OCI-LY7 (cell line): ENCODE measurements around the gene AFG1L. TPM values are rescaled to one million over a fixed set of nuclear protein-coding genes. Genes with fewer than 3 reads are reported as not detected.
"Not testable (repeated sequence)": the region's sequence is repeated elsewhere in the genome, so short reads cannot be mapped to it uniquely, and the experiment has no call there.

Experiments used
- BruUV-seq: library from RNA; stranded (reverse); fragments of 400-500 nt; replicated peaks from 2 replicates; lab custom pipeline; 2021; lab: Mats Ljungman, UMichigan
- CTCF ChIA-PET: fragments of 300-600 bp; sonication (Branson Sonifier 250); formaldehyde crosslinking; loops from one replicate; lab custom pipeline; 2022; ENCODE audit warnings: antibody characterized with exemption; ENCODE audit not compliant: unreplicated experiment; lab: Charles Lee
- POLR2A ChIA-PET: fragments of 300-600 bp; sonication (Branson Sonifier 250); formaldehyde crosslinking; loops from one replicate; lab custom pipeline; 2022; ENCODE audit warnings: antibody characterized with exemption; lab: Charles Lee
- DNase-seq: peaks from one replicate; pipeline ENCODE4 v3.0.0-alpha.2; 2015; ENCODE audit warnings: low spot score
- H2AFZ ChIP-seq: fragments of 200-600 bp; sonication (generic), shearing (Covaris generic); 2 replicates; pipeline ENCODE4 v1.6.1; 2014; ENCODE audit warnings: mild to moderate bottlenecking, antibody characterized with exemption, low read length, moderate library complexity
- H3K27ac ChIP-seq: fragments of 200-600 bp; sonication (generic); 2 replicates; pipeline ENCODE4 v1.5.1; 2014; ENCODE audit warnings: mixed run types, low read depth, mild to moderate bottlenecking, moderate library complexity, low read length, inconsistent platforms; ENCODE audit not compliant: poor library complexity, severe bottlenecking
- H3K36me3 ChIP-seq: fragments of 200-600 bp; sonication (generic); 2 replicates; pipeline ENCODE4 v1.6.1; 2014; ENCODE audit warnings: mild to moderate bottlenecking, antibody characterized with exemption, low read length, moderate library complexity, mixed read lengths; ENCODE audit not compliant: insufficient read depth
- H3K4me1 ChIP-seq: fragments of 200-600 bp; sonication (generic); 2 replicates; pipeline ENCODE4 v1.5.1; 2014; ENCODE audit warnings: mild to moderate bottlenecking, low read length; ENCODE audit not compliant: insufficient read depth, poor library complexity, severe bottlenecking
- H3K4me2 ChIP-seq: fragments of 200-600 bp; sonication (generic); 2 replicates; pipeline ENCODE4 v1.6.1; 2014; ENCODE audit warnings: mild to moderate bottlenecking, low read length
- H3K4me3 ChIP-seq: fragments of 200-600 bp; sonication (generic); 2 replicates; pipeline ENCODE4 v1.5.1; 2014; ENCODE audit warnings: mild to moderate bottlenecking, low read depth, low read length; ENCODE audit not compliant: poor library complexity, severe bottlenecking
- H3K79me2 ChIP-seq: fragments of 200-600 bp; sonication (generic); 2 replicates; pipeline ENCODE4 v1.6.1; 2016; ENCODE audit warnings: low read depth, mild to moderate bottlenecking, low read length, moderate library complexity, mixed read lengths; ENCODE audit not compliant: insufficient read depth
- H3K9me2 ChIP-seq: fragments of 200-600 bp; sonication (generic); 2 replicates; pipeline ENCODE4 v1.6.1; 2016; ENCODE audit warnings: mild to moderate bottlenecking, low read length, mixed read lengths; ENCODE audit not compliant: insufficient read depth
- H3K9me3 ChIP-seq: fragments of 200-600 bp; sonication (generic); 2 replicates; pipeline ENCODE4 v1.6.1; 2014; ENCODE audit warnings: mild to moderate bottlenecking, mixed run types, low read length, mixed read lengths
- H4K20me1 ChIP-seq: fragments of 200-600 bp; sonication (generic); 2 replicates; pipeline ENCODE4 v1.6.1; 2014; ENCODE audit warnings: mild to moderate bottlenecking, antibody characterized with exemption, low read length, moderate library complexity, mixed read lengths; ENCODE audit not compliant: insufficient read depth
- CTCF ChIP-seq: fragments of 200-600 bp; sonication (generic); conservative IDR thresholded peaks from 2 replicates; pipeline ENCODE4 v1.5.1; 2014; ENCODE audit warnings: mild to moderate bottlenecking, antibody characterized with exemption, low read length, moderate library complexity, mixed read lengths
- EZH2phosphoT487 ChIP-seq: fragments of 200-600 bp; sonication (generic); IDR thresholded peaks from 2 replicates; pipeline ENCODE4 v1.6.1; 2018; ENCODE audit warnings: low read depth, borderline replicate concordance, mild to moderate bottlenecking, mixed run types, antibody characterized with exemption, low read length, moderate library complexity, mixed read lengths
- intact Hi-C: fragments of 100-400 bp; cut with micrococcal nuclease; formaldehyde crosslinking; loops from one replicate; pipeline ENCODE4 v1.10.0; 2022; ENCODE audit not compliant: unreplicated experiment
- total RNA-seq, 2 experiments: library from RNA; depleted of rRNA in 1 of 2; stranded (reverse); fragments of >200 nt in 1 of 2; shearing (Covaris generic) in 1 of 2; gene quantifications; 2 replicates each; pipeline ENCODE4 v1.2.3, GENCODE V29; 2014 to 2022

AFG1L gene
- total RNA-seq, 2 experiments from 2014 or later, result 8.9 to 9.0 TPM

GRCh38 chr6:108560463-108561308 lies 265.8 kb downstream of the AFG1L start, which contains the start of gene FOXO3:
FOXO3 (plus strand) TSS chr6:108560917; CDS start chr6:108561209, 292 bp downstream.
- intact Hi-C loops, result loop anchor here (1.0 kb wide), 1 partner anchor 275 kb away; no protein-coding TSS in a partner anchor
- BruUV-seq, result no TSS peak

GRCh38 chr6:108561309-108561647 lies 266.4 kb downstream of the AFG1L start:
- CTCF ChIA-PET, BruUV-seq, POLR2A ChIA-PET, H3K4me2 ChIP-seq, DNase-seq, H3K79me2 ChIP-seq, H3K9me2 ChIP-seq, H3K9me3 ChIP-seq, H3K27ac ChIP-seq, H3K4me3 ChIP-seq, H2AFZ ChIP-seq, intact Hi-C loops, H3K36me3 ChIP-seq: not testable (repeated sequence)
- Histone ChIP-seq H3K4me1 (peaks cover 38% of the 10 kb centered on the region), H4K20me1 (peaks cover 27% of the 10 kb centered on the region)

More at GRCh38 chr6:108560463-108561308, 265.8 kb downstream of the AFG1L start, which contains the start of gene FOXO3:
- CTCF ChIA-PET, result no interaction called here
- Histone ChIP-seq H3K9me2 (no peaks in the 10 kb centered on the region), H3K9me3 (no peaks in the 10 kb centered on the region), H3K36me3 (no peaks in the 10 kb centered on the region; the same call in 1 of the 2 replicates), H3K4me2 (peak within 1 kb of the TSS; percentile 94), H2AFZ (peak within 1 kb of the TSS; percentile 54; the same call in 1 of the 2 replicates), H3K4me1 (peaks cover 32% of the 10 kb centered on the region), H4K20me1 (peaks cover 24% of the 10 kb centered on the region), H3K4me3 (peak within 1 kb of the TSS; percentile 91), H3K27ac (no peak within 1 kb of the TSS), H3K79me2 (no peaks in the 10 kb centered on the region; the same call in 1 of the 2 replicates)
- TF ChIP-seq CTCF (no peak), EZH2phosphoT487 (no peak)
- DNase-seq, result peak; percentile 48
- POLR2A ChIA-PET, result interaction anchor here (0.6 to 1.5 kb wide), 2 partner anchors 116 to 220 kb away, joined by 3 read pairs; no protein-coding TSS in a partner anchor

- H4K20me1 ChIP-seq, result peaks cover 34% of the 10 kb centered on the region
- DNase-seq, result no peak
- BruUV-seq, result no TSS peak
- H3K4me2 ChIP-seq, result no peak overlapping the region
- intact Hi-C loops, result no loop called here
- H3K9me2 ChIP-seq, result no peaks in the 10 kb centered on the region
- H3K36me3 ChIP-seq, result no peaks in the 10 kb centered on the region; the same call in 1 of the 2 replicates
- H2AFZ ChIP-seq, result no peak overlapping the region
- TF ChIP-seq EZH2phosphoT487 (no peak), CTCF (no peak)
- no peaks in the 10 kb centered on the region for H3K9me3 ChIP-seq
- ChIA-PET POLR2A (interaction anchor here (0.7 kb wide), 1 partner anchor 33 kb away, joined by 3 read pairs; no protein-coding TSS in a partner anchor), CTCF (no interaction called here)
- no peak overlapping the region for H3K27ac ChIP-seq
- no peaks in the 10 kb centered on the region; the same call in 1 of the 2 replicates for H3K79me2 ChIP-seq
- peaks cover 44% of the 10 kb centered on the region for H3K4me1 ChIP-seq
- H3K4me3 ChIP-seq, result no peak overlapping the region
Measured at GRCh38 chr6:108561742-108562502, 267.1 kb downstream of the AFG1L start.
